Right hindlimb (tissue), 1 donor: ENCODE measurements around the gene RCCD1.

Experiments
- DNase-seq: peaks from one replicate; pipeline ENCODE4 v3.0.0-alpha.2; 2018

RCCD1 gene

DNA sequence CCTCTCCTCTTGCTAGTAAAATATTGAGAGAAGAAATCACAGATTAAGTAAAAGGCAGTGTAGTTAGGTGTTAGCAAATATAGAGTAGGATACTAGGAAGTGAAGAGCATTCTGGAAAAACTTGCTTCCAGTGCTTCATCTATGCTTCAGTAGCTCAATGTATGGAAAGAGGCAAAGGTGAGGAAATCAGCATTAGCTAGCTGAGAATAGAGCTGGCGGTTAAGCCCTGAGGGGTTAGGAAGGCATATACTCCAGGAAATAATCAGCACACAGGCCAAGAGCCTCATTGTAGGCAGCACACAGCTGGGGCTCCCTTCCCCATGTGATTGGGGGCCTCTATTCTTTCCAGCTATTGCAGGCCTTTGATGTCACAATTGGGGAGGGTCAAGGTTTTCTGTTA, 13.8 kb downstream of the RCCD1 start:
- no peak for DNase-seq

DNA sequence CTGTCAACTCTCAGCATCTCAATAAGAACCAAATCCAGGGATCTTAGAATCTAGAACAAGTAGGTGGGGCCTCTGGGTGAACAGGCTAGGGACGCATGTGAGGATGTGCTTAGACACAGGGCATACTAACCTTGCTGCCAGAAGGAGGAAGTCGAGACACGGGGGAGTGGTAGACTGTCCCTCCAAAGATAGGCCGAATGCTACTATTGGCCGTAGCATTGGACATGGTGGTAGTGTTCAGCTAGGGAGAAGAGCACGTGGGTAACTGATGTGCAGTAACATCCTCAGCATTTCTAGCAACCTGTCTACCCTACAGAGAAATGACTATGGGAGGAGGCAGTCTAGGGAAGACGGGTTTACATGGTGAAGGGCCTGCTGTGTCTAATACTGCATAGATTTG, 15.6 kb downstream of the RCCD1 start:
- DNase-seq = no peak

GRCh38 chr15:90972133-90972532, 17.4 kb downstream of the RCCD1 start:
- DNase-seq = no peak

DNA sequence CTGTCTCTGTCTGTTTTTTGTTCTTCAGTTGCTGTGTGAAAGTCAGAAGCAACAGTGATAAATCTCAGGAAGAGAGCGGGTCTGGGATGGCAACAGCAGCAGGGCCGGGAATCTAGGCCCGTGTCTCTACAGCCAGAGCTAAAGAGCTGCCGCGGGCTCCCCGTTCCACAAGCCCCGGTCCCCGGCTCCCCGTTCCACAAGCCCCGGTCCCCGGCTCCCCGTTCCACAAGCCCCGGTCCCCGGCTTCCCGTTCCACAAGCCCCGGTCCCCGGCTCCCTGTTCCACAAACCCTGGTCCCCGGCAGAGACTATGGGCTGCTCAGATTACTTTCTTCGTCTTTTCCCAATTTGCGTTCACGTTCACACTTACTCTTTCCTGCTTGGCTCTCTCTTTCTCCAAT, 19.5 kb downstream of the RCCD1 start:
- DNase-seq = no peak

GRCh38 chr15:90979582-90979981, 24.9 kb downstream of the RCCD1 start:
- DNase-seq = no peak

GRCh38 chr15:90981681-90982080, 27.0 kb downstream of the RCCD1 start:
- no peak for DNase-seq

GRCh38 chr15:90982135-90982534, 27.5 kb downstream of the RCCD1 start:
- DNase-seq = no peak

DNA sequence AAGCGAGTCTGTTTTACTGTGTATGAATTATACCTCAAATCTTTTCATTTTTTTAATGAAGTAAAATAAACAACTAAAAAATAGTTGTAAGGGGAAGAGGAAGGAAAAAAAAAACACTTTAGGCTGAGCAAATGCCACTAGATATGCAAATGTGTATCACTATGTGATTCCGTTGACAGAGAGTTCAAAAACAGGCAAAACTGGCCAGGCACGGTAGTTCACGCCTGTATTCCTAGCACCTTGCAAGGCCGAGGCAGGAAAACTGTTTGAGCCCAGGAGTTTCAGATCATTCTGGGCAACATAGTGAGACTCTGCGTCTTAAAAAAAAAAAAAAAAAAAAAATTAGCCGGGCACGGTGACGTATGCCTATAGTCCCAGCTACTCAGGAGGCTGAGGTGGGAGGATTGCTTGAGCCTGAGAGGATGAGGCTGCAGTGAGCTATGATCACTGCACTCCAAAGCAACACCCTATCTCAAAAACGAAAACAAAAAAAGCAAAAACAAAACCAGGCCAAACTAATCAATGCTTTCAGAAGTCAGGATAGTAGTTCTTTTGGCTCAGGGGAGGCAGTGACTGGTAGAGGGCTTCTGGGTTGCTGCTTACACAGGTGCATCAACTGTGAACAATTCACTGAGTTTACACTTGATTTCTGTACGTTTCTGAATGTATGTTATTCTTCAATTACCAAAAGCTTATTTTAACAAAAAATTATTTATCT, 32.3 kb downstream of the RCCD1 start:
- DNase-seq = no peak

- DNase-seq = no peak
Observed at GRCh38 chr15:90987561-90988141, 33.0 kb downstream of the RCCD1 start.

GRCh38 chr15:90988296-90988695, 33.6 kb downstream of the RCCD1 start:
- no peak for DNase-seq

DNA sequence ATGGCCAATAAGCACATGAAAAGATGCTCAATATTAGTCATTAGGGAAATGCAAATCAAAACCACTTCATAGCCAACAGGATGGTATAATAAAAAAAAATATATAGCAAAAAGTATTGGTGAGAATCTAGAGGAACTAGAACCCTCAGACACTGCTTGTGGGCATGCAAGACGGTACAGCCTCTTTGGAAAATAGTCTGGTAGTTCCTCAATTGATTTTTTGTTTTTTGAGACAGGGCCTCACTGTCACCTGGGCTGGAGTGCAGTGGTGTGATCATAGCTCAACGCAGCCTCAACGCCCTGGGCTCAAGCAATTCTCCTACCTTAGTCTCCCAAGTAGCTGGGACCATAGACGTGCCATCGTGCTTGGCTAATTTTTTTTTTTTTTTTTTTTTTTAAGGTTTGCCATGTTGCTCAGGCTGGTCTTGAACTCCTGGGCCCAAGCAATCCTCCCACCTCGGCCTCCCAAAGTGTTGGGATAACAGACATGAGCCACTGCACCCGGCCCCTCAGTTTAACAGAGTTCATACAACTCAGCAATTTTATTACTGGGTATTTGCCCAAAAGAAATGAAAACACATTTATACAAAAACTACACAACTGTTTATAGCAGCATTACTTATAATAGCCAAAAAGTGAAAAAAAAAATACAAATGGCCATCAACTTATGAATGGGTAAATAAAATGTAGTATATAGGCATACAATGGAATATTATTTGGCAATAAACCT, 34.5 kb downstream of the RCCD1 start:
- no peak for DNase-seq

DNA sequence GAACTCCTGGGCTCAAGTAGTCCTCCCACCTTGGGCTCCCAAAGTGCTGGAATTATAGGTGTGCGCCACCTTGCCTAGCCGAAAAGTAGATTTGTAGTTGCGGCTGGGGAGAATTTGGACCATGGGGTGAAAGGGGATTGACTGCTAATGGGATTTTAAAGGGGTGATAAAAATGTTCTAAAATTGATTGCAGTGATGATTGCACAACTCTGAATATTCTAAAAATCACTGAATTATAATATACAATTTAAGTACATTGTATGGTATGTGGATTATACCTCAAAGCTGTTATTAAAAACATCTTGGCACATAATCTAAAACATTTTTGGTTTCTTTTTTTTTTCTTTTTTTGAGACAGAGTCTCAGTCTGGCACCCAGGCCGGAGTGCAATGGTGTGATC, 35.8 kb downstream of the RCCD1 start:
- no peak for DNase-seq

- DNase-seq = no peak
Observed at GRCh38 chr15:90991587-90992285, 37.1 kb downstream of the RCCD1 start.

- peak; percentile 44 for DNase-seq
Observed at GRCh38 chr15:90994059-90994416, 39.4 kb downstream of the RCCD1 start.

GRCh38 chr15:90994417-90995311, 40.0 kb downstream of the RCCD1 start, which contains the start of gene PRC1:
PRC1 (minus strand) TSS chr15:90994535; CDS start chr15:90994417, 118 bp downstream.
- peak; percentile 99 for DNase-seq

GRCh38 chr15:90998737-90999136, 44.1 kb downstream of the RCCD1 start:
- no peak for DNase-seq

- no peak for DNase-seq
Observed at GRCh38 chr15:91001209-91001608, 46.5 kb downstream of the RCCD1 start.

DNA sequence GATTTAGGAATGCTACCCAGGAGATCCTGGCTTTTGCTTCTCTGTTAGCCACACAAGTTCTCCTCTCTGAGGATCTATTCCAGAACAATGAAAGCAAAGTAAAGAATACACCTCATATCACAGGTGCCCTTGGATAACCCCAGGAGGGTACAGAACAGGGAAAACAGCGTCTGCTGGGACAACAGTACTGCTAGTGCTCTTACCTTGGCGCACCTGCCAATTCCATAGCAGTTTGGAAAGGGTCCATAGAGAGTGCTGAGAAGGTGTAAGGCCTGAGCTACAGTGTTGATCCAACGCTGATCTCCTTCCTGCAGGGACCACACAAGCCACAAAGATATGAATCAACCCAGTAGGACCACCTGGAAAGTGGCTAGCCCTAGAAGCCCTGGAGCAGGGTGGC, 52.6 kb downstream of the RCCD1 start:
- DNase-seq = no peak
